Amniotic epithelial cell (primary cell): ENCODE results near the gene TMED6.
"Not testable (repeated sequence)": the region's sequence is repeated elsewhere in the genome, so short reads cannot be mapped to it uniquely, and the experiment has no call there.

Experiments
- DNase-seq: peaks from one replicate; pipeline ENCODE4 v3.0.0-alpha.2; 2010; ENCODE audit warnings: low read depth

TMED6 gene

GRCh38 chr16:69301861-69302260 lies 49.7 kb downstream of the TMED6 start:
- DNase-seq: no peak

- DNase-seq: no peak
Measured at GRCh38 chr16:69301187-69301586, 50.4 kb downstream of the TMED6 start.

- no peak for DNase-seq
Measured at GRCh38 chr16:69298261-69298660, 53.3 kb downstream of the TMED6 start.

GRCh38 chr16:69296771-69297170 lies 54.8 kb downstream of the TMED6 start:
- DNase-seq: not testable (repeated sequence)

- DNase-seq: no peak
Measured at GRCh38 chr16:69294051-69294450, 57.5 kb downstream of the TMED6 start.

GRCh38 chr16:69293401-69293800 lies 58.2 kb downstream of the TMED6 start:
- no peak for DNase-seq
